Cardiac muscle cell (in vitro differentiated cells and primary cell): ENCODE measurements around the gene MITD1. TPM values are rescaled to one million over a fixed set of nuclear protein-coding genes. Genes with fewer than 3 reads are reported as not detected.

Experiments
- DNase-seq, 2 donors: peaks; one replicate each; pipeline versions ENCODE4 v3.0.0 to v3.0.0-alpha.2; 2010 to 2017; ENCODE audit warnings: low read depth in 1 of 2, low spot score in 1 of 2
- H3K27ac ChIP-seq: fragments of 200-600 bp; sonication (generic); 2 replicates; pipeline ENCODE4 v1.5.1; 2016
- H3K27me3 ChIP-seq: fragments of 200-600 bp; sonication (generic); 2 replicates; pipeline ENCODE4 v1.6.0; 2016; ENCODE audit warnings: control low read depth
- H3K36me3 ChIP-seq: fragments of 200-600 bp; sonication (generic); 2 replicates; pipeline ENCODE4 v1.5.1; 2016; ENCODE audit warnings: control low read depth
- H3K4me1 ChIP-seq: fragments of 200-600 bp; sonication (generic); 2 replicates; pipeline ENCODE4 v1.8.1; 2017; ENCODE audit warnings: low read depth, mild to moderate bottlenecking, mixed run types
- H3K4me3 ChIP-seq: fragments of 200-600 bp; sonication (generic); 2 replicates; pipeline ENCODE4 v1.5.1; 2016; ENCODE audit warnings: mild to moderate bottlenecking
- H3K9me3 ChIP-seq: fragments of 200-600 bp; sonication (generic); 2 replicates; pipeline ENCODE4 v1.5.1; 2017; ENCODE audit warnings: low read depth, mild to moderate bottlenecking, control low read depth
- CTCF ChIP-seq: IDR thresholded peaks from 2 replicates; pipeline ENCODE4 v1.5.1; 2012; ENCODE audit warnings: low read depth, mild to moderate bottlenecking, low read length
- polyA plus RNA-seq: library from polyadenylated mRNA; unstranded; fragments of >200 nt; fragmentation: Nextera tagmentation; extraction: Ambion mirVana; gene quantifications from 2 replicates; pipeline ENCODE4 v1.2.1, GENCODE V29; 2016
- total RNA-seq: library from RNA; depleted of rRNA; stranded (reverse); fragments of >200 nt; gene quantifications from 2 replicates; pipeline ENCODE4 v1.2.3, GENCODE V29; 2016

MITD1 gene
- total RNA-seq (14.4 and 25.1 TPM in 2 replicates), polyA plus RNA-seq (31.1 and 42.5 TPM in 2 replicates)

GRCh38 chr2:99180755-99181623, at the start of gene MITD1, which contains the start of gene MRPL30:
Gene MITD1, minus strand, starts transcription at chr2:99181058. Its CDS starts 77 bp downstream, at chr2:99180981.
Gene MRPL30, plus strand, starts transcription at chr2:99181184. Its CDS starts 5,020 bp downstream, at chr2:99186204.
- Histone ChIP-seq H3K4me3 (peak within 1 kb of the TSS; percentile 90), H3K27ac (peak within 1 kb of the TSS; percentile 95), H3K27me3 (no peaks in the 10 kb centered on the region), H3K9me3 (no peaks in the 10 kb centered on the region), H3K36me3 (no peaks in the 10 kb centered on the region), H3K4me1 (peaks cover 10% of the 10 kb centered on the region)
- TF ChIP-seq CTCF, result no peak
- DNase-seq, result peak; percentile 96 to 97

DNA sequence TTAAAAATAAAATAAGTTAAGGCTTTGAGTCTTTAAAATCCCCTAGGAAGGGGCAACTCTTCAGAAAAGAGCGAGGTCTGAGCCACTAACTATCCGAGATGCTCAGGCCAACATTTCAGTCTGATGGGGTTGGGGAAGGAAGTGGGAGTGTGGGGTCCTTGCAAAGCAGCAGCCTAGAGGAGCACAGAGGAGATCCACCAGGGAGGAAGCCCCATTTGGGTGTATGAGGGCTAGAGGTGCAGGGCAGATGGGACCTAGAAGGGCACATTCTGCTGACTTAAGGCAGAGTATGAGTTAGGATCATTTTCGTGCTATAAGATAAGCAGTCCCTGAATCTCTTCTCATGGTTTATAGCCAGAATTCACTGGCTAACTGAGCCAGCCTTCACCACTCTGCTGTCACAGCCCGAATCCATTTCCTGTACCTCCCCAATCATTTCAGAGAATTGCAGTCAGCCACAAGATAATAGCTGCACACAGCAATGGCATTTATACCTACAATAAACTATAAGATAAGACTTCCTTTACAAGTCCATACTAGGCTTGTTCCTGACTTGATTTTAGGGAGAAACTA, 37.2 kb upstream of the MITD1 start:
- Histone ChIP-seq H3K4me1 (no peaks in the 10 kb centered on the region), H3K9me3 (no peaks in the 10 kb centered on the region), H3K27me3 (no peaks in the 10 kb centered on the region), H3K4me3 (no peak overlapping the region), H3K36me3 (no peaks in the 10 kb centered on the region), H3K27ac (no peak overlapping the region)
- DNase-seq, result peak in 1 of 2 donors; percentile 39
- no peak for TF ChIP-seq CTCF

DNA sequence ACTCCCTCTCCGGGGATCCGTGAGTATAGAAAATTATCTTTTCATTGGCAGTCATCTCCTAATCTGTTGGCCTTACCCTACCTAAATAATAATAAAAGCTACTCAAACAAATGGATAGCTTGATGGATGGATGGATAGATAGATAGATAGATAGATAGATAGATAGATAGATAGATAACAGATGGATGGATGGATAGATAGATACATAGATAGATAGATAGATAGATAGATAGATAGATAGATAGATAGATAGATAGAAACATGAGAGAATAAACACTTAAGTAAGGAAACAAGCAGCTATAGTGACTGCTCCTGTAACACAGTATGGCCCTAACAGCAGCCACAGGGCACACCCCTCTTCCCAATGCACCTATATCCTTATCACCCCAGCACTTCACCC, 35.2 kb upstream of the MITD1 start:
- Histone ChIP-seq H3K27ac (no peak overlapping the region), H3K4me1 (no peaks in the 10 kb centered on the region), H3K36me3 (no peaks in the 10 kb centered on the region), H3K27me3 (no peaks in the 10 kb centered on the region), H3K9me3 (no peaks in the 10 kb centered on the region), H3K4me3 (no peak overlapping the region)
- TF ChIP-seq CTCF, result no peak
- DNase-seq, result no peak

DNA sequence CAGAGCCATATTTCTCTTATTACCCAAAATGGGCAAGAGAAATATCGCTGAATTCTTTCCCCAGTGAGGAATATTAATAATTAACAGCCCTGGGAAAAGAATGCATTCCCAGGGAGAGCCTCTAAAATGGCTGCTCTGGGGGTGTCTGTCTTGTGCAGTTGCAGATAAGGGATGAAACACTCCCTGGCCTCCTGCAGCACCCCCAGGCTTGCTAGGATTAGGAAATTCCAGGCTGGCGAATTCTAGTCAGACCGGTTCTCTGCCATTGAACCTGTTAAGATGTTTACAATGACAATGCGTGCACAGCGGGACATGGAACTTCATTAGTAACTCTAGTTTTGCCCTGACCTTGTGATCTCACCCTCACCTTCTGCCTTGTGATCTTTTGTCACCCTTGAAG, 24.6 kb upstream of the MITD1 start:
- Histone ChIP-seq H3K27ac (no peak overlapping the region), H3K4me1 (no peaks in the 10 kb centered on the region), H3K4me3 (no peak overlapping the region), H3K36me3 (no peaks in the 10 kb centered on the region), H3K27me3 (no peaks in the 10 kb centered on the region), H3K9me3 (no peaks in the 10 kb centered on the region)
- TF ChIP-seq CTCF, result no peak
- DNase-seq, result no peak

DNA sequence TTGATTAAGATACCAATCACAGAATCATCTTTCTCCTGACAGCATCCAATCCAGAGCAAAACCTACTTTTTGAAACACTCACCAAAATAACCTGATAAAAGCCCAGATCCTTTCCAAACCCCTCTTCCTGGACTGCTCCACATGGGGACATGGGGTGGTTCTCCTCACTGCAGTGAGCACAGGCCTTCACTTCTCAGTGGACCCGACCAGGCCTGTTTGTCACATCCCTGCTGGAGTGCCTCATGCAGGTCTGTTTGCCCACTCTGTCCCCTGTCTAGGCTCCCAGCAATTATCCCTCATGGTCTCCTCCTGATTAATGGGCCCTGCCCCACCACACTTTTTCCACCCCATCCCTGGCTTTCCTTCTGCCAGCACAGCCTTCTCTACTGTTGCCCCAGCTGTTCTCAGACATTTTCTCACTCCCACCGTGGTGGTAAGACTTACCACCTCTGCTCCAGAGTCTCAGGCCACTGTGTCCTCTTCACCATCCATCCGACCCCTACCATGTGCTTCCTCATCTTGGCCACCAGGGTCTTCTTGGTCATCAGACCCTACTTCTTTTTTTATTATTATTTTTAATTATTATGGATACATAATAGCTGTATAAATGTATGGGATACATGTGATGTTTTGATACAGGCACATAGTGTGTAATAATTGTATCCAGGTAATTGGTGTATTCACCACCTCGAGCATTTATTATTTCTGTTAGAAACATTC, 21.3 kb upstream of the MITD1 start:
- TF ChIP-seq CTCF, result no peak
- no peaks in the 10 kb centered on the region for H3K27me3 ChIP-seq

More for the DNA sequence above, 21.3 kb upstream of the MITD1 start:
- no peak for DNase-seq
- Histone ChIP-seq H3K4me3 (no peak overlapping the region), H3K9me3 (no peaks in the 10 kb centered on the region), H3K36me3 (peaks cover 4% of the 10 kb centered on the region), H3K27ac (no peak overlapping the region), H3K4me1 (no peaks in the 10 kb centered on the region)
